HG02970 (cell line): ENCODE data around the gene FHIT.

Experiments used
- ATAC-seq: cut with Tn5 transposase; IDR thresholded peaks from one replicate; pipeline ENCODE4 v1.9.1; 2021; ENCODE audit warnings: mild to moderate bottlenecking, moderate library complexity, moderate number of reproducible peaks; ENCODE audit not compliant: unreplicated experiment, low FRiP score

Gene FHIT

GRCh38 chr3:60277361-60277800 is 973.9 kb downstream of the FHIT start:
- ATAC-seq: no peak

DNA sequence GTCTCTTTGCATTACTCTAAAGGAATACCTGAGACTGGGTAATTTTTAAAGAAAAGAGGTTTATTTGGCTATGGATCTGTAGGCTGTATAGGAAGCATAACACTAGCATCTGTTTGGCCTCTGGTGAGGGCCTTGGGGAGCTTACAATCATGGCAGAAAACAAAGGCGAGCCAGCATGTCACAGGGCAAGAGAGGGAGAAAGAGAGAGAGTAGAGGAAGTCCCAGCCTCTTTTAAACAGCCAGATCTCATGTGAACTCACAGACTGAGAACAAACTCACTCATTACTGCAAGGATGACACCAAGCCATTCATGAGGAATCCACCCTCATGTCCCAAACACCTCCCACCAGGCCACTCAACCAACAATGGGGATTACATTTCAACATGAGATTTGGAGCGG is 974.6 kb downstream of the FHIT start:
- no peak for ATAC-seq

DNA sequence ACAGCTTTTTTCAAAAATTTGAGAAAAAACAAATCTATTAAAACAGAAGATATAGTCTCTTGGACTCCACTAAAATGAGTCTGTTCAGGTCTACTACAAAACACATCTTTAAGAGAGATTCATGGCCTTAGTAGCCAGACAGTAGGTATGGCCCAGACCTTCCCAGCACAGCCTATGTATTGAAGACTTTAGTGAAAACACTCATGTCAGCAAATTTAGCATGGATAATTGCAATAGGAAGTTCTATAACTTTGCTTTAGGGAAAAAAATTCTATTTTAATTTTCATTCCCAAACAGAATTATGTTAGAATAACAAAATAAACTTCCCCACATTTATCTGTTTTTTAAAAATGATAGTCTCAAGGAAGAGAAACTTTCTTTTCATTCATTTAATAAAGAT is 976.6 kb downstream of the FHIT start:
- ATAC-seq: no peak

DNA sequence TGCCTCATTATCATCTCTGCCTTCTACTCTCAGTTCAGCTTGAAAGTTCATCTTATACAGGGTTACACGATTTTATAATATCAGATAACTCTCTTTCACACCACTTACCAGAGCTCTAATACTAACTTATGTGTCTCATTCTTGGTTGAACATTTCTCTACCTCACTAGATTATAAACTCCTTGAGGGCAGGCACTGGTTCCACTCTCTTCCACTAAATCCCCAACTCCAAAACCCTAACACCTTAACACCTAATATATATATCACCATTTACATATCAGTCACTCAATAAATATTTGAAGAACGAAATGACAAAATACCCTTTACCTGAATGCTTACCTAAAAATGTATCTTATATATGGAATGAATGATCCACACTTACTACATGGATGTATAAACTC is 977.2 kb downstream of the FHIT start:
- no peak for ATAC-seq

DNA sequence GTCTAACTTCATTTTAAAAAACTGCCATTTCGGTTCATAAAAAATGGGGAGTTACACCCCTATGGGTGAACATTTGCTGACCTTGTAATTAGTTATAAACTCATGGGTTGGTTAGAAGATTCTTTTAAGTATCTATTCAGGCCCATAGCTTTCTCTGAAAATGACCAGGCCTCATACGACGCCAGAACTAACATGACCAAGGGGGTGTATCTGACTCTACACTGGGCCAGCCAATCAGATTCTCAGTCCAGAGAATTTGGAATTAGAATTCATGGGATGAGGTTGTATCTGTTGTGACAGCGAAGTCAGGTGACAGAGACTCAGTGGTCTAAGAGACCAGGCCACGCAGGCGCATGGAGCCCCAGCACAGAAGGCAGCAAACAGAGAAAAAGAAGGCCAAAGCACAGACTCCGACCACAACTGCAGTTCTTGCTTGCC is 981.4 kb downstream of the FHIT start:
- ATAC-seq: no peak

GRCh38 chr3:60269377-60269776 is 981.9 kb downstream of the FHIT start:
- ATAC-seq: no peak

DNA sequence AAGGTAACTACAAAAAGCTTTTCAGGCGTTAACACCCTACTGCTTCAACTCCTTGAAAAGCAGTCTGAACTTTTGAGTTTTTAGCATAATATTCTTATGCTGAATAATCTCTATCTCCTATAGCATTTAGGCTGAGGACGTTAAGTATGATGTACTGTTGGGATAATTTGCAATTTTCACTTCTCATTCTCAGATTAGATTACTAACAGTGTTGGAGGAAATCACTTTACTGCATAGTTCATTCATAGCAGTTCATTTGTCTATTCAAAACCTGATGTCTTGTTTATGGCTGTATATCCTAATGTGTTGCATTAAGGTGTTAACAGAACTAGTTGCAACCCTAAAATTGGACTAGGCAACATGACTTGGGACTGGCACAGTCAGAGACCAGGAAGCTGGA is 983.1 kb downstream of the FHIT start:
- no peak for ATAC-seq

DNA sequence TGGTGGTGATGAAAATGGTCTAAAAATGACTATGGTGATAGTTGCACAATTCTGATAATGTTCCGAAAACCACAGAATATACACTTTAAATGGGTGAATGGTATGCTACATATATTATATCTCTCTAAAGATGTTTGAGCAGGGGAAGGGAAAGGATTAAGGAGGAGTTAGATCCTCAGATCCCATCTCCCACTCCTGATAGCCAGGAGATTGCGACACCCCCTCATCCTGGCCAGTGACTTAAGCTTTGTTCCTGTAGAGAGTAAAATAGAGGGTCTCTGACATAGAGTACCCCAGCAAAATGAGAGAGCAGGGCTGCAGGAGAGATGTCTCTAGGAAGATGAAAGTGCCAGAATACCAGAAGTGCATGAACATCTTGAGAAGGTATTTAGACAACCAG is 984.8 kb downstream of the FHIT start:
- ATAC-seq: no peak

DNA sequence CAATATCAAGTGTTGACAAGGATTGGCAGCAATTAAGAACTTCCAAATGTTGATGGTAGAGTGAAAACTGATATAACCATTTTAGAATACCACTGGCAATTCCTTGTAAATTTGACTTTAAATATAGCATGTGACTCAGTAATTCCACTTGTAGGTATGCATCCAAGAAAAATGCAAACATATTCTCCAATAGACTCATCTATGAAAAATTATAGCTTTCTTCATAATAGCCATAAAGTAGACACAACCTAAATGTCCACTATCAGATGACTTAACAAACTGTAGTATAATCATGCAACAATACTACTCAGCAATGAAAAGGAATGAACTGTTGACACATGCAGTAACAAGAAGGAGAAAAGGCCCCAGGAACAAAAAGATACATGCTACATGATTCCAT is 988.1 kb downstream of the FHIT start:
- no peak for ATAC-seq

GRCh38 chr3:60262546-60262945 is 988.7 kb downstream of the FHIT start:
- ATAC-seq: no peak

GRCh38 chr3:60260546-60260945 is 990.7 kb downstream of the FHIT start:
- ATAC-seq: no peak

DNA sequence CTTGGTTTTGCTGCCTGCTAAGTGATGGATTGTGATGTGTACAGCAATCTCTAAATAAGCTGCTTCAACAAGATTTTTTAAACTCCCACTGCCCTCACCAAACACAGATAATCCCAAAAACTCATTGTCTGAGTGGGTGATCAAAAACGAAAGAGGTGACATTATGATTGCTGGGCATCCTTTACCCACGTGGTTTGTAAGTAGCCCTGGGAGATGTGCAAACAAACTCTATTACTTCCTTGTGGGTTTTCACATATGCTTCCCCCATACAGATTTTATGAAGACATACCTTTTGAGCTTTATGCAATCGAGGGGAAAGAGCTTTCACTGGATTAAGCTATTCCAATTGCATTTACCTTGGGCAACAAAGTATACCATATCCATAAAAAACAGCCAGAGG is 1000.4 kb downstream of the FHIT start:
- ATAC-seq: no peak

DNA sequence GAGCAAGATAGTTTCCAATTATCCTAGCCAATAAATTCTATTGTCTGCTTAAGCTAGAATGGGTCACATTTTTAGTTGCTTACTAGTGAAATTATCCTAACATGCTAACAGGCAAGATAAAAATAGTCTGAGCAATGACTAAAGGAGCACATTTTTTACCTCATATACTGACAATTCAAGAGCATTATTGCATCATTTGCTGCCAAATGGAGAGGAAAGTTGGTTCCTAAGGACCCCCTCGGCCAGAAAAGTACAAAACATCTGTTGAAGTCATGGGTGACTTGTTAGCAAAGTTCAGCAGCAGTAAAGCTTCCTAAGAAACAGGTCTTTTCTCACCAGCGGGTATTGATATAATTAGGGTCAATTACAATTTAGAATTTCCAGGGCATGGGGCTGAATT is 1001.0 kb downstream of the FHIT start:
- no peak for ATAC-seq

DNA sequence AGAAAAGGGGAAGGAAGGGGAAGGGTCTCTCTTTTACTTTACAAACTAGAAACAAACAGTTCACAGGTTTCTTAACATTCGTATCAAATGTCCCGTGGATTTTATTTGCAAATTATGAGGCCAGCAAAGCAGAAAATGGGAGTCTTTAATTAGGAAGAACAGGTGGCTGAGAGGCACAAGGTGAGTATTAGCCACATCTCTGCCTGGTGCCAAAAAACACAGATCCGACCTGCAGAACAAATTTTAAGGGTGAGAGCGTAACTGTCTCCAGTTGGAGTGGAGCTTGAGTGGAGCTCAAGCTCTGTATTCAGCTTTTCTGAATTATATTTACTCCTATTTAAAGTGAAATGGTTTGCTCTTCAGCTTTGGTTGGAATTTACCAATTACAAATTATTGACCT is 1004.9 kb downstream of the FHIT start:
- ATAC-seq: no peak

DNA sequence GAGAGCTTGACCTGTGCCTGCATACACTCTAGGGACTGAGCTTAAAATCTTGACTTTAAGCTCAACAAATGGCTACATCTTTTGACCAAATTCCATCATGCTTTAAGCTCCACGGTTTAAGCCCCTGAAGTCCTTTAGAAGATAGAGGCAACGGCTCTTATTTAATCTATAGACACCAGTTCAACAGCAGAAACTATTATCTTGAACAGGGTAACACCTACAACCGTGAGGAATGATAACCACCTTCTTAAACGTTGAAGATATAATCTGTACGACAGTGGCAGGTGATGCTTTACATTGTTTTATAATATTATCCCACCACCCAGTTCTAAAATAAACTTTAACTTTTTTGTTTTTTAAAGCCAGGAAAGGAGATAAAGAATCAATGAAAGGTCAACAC is 1007.8 kb downstream of the FHIT start:
- no peak for ATAC-seq

- ATAC-seq: no peak
Measured at GRCh38 chr3:60240492-60240891, 1010.8 kb downstream of the FHIT start.

- no peak for ATAC-seq
Measured at GRCh38 chr3:60238550-60238949, 1012.7 kb downstream of the FHIT start.

DNA sequence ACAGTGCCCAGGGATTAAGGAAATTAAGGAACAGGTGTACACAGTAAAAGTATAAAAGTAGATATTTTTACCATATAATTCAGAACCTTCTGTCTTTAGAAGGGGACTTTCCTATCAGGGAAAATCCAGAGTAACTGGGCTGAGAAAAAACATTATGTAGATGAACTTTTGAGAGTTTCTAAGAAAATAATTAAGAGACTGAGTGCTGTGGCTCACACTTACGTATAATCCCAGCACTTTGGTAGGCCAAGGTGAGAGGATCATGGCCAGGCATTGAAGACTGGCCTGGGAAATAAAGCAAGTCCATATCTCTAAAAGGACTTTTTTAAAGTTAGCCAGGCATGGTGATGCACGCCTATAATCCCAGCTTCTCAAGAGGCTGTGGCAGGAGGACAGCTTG is 1021.8 kb downstream of the FHIT start:
- no peak for ATAC-seq

DNA sequence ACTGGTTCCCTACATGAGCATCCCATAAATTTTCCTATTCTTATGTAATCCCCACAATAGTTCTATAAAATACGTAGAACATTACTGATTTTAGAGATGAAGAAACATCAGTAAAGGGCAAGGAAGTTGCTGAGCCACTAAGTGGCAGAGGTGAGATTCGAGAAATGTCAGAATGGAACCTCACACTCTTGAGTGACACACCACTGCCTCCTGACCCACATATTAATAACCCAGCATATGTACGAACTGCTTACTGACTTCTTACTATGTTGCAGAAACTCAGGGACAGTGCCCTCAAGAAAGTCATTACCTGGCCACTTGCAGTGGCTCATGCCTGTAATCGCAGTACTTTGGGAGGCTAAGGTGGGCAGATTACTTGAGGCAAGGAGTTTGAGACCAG is 1022.4 kb downstream of the FHIT start:
- no peak for ATAC-seq

DNA sequence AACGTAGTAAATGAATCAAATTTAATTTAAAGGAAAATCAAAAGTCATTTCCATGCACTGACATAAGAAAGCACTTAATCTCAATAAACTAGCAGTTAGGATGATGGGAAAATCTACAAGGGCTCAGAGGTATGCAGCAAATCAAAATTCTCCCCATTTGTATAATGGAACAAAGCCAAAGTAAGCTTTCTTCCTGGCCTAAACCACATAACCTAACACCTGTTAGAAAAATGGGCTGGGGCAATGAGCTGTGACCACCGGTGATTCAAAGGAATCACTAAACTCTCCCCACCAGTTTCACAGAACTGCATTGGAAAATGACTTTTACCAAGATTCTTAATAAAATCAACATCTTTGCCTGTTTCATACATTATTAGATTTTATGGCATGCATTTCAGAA is 1024.3 kb downstream of the FHIT start:
- ATAC-seq: no peak

- ATAC-seq: no peak
Measured at GRCh38 chr3:60225848-60226247, 1025.4 kb downstream of the FHIT start.

- no peak for ATAC-seq
Measured at GRCh38 chr3:60220768-60221167, 1030.5 kb downstream of the FHIT start.

DNA sequence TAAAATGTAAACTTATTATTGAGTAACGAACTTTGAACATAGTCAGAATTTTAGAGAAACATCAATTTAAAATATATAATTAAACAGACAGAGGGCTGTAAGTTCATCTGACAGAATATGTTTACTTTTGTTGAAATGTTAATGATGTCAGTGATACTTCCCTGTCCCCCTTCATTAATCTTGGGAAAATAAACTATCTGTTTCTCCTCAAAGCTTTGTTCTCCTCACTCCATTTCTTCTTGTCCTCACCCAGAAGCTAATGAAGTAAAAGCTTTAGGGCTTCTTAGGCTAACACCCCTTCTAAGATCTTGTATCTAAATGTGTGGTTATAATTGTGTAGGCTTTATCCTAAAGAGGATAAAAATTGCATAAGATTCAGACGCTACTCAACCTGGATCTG is 1031.8 kb downstream of the FHIT start:
- no peak for ATAC-seq
